D721Med (cell line): ENCODE measurements around the gene COL4A1.
A peak's percentile ranks its signal among the peaks of the same experiment; 100 is the strongest.

ENCODE experiments used
- DNase-seq: peaks from one replicate; pipeline ENCODE4 v3.0.0; 2011; ENCODE audit warnings: low spot score; ENCODE audit not compliant: insufficient read length
- FAIRE-seq: peaks from 2 replicates; lab custom pipeline; 2011; peaks lifted over from hg19 to GRCh38; lab: Jason Lieb, UNC
- CTCF ChIP-seq: IDR thresholded peaks from 2 replicates; pipeline ENCODE4 v1.5.1; 2012; ENCODE audit warnings: mild to moderate bottlenecking, control low read depth; ENCODE audit not compliant: insufficient read depth; ENCODE audit errors: missing control alignments

The COL4A1 gene

GRCh38 chr13:110140099-110140498, 166.9 kb downstream of the COL4A1 start:
- TF ChIP-seq CTCF: no peak
- no peak for FAIRE-seq

GRCh38 chr13:110138700-110139036, 168.3 kb downstream of the COL4A1 start:
- DNase-seq: no peak

More at GRCh38 chr13:110140099-110140498, 166.9 kb downstream of the COL4A1 start:
- no peak for DNase-seq

GRCh38 chr13:110138010-110138699, 168.8 kb downstream of the COL4A1 start:
- no peak for FAIRE-seq

More at GRCh38 chr13:110138700-110139036, 168.3 kb downstream of the COL4A1 start:
- no peak for TF ChIP-seq CTCF
- no peak for FAIRE-seq

GRCh38 chr13:110137680-110138009, 169.3 kb downstream of the COL4A1 start:
- TF ChIP-seq CTCF: peak; percentile 30
- FAIRE-seq: no peak
- peak; percentile 41 for DNase-seq

More at GRCh38 chr13:110138010-110138699, 168.8 kb downstream of the COL4A1 start:
- DNase-seq: no peak
- TF ChIP-seq CTCF: no peak

- no peak for DNase-seq
- no peak for FAIRE-seq
- no peak for TF ChIP-seq CTCF
Measured at GRCh38 chr13:110136660-110137585, 170.0 kb downstream of the COL4A1 start.

DNA sequence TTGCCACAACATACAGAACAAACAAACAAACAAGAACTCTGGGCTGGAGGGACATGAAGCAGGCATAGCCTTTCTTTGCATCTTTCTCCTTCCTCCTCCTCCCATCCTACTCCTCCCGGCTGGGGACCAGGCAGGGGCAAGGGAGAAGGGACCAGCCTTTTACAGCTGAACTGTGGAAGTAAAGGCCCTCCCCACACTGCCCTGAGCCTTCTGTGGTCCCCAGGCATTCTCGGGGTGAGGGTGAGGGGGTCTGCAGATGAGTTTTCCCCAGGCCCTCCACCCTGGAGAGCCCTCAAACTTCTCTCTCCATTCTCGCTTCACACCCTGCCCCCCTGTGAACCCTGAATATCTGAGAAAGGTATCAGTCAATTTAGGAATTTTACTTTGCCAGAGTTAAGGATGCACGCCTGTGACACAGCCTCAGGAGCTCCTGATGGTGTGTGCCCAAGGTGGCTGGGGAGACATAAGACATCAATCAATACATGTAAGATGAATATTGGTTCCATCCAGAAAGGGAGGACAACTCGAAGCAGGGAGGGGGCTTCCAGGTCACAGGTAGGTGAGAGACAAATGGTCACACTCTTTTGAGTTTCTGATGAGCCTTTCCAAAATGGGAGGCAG, 170.9 kb downstream of the COL4A1 start:
- no peak for TF ChIP-seq CTCF
- DNase-seq (no peak), FAIRE-seq (no peak)
